LHCN-M2 (cell line): ENCODE results near the gene LRRK1. TPM values are rescaled to one million over a fixed set of nuclear protein-coding genes. Genes with fewer than 3 reads are reported as not detected.

Experiments
- DNase-seq: peaks from one replicate; pipeline ENCODE4 v3.0.0-alpha.2; 2012; ENCODE audit warnings: low read depth
- total RNA-seq: library from RNA; depleted of rRNA; stranded (reverse); fragments of >200 nt; gene quantifications from 2 replicates; pipeline ENCODE4 v1.2.3, GENCODE V29; 2014

LRRK1 gene
- total RNA-seq, 1 experiment from 2014 or later: 0.17 TPM

DNA sequence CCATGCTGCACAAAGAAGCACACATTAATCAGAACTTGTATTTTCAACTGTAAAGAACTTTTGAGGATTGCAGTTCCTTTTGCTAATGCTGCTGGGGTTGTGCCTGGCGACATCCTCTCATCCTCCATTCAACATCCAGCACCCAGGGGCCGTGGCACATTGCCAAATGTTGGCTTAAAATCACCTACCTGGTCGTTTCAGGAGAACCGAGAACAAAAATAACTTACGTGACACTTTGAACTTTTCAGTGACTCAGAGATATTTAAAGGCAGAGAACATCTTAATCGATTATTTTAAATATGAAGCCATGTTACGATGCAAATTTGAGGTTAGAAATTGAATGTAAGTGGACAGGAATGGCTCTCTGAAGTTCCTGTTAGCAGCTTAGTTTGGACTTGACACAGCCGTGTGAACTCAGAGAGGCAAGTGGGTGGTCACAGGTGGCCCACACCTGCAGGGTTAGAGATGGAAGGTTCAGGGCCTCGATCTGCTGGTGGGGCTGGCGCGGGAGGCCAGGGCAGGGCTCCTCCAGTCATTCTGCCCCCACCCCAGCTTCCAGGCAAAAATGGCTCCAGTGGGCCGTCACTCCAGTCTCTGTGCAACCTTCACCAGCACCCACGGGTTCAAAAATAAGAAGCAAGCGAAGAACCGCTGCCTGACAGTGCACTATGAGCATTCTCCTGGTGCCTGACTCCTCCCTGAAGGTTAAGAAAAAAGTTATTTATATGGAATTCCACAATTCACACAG, 12.2 kb downstream of the LRRK1 start:
- no peak for DNase-seq

GRCh38 chr15:100932676-100933348, 13.7 kb downstream of the LRRK1 start:
- no peak for DNase-seq

DNA sequence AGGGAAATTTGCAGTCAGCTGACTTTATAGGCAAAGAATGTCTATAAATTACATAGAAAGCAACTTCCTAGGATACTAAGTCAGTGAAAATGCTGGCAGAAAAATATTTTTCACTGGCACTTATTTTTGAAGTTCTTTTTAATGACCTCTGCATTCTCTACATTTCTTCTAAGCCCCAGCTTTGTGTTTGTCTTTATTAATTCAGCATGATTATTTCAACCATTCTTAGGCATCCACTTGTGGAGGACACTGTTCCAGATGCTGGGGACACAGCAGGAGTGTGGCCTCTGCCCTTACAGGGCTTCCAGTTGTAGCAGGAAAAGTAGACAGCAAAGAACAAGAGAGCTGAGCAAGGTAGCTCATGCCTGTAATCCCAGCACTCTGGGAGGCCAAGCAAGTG, 15.0 kb downstream of the LRRK1 start:
- no peak for DNase-seq

DNA sequence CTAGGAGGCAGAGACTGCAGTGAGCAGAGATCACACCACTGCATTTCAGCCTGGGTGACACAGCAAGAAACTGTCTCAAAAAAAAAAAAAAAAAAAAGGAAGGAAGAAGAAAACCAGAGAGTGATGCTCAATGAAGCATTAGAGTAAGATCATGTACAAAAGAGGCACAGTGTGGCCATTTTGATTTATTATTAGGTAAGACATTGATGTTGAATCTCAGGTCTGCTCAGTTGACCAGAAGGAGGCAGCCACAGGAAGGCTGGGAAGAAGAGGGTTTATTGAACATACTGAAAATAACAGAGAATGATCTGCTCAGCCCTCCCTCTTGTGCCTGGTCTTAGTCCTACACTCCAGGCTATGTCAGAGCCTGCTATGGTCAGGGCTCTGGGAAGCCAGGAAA, 15.6 kb downstream of the LRRK1 start:
- no peak for DNase-seq

DNA sequence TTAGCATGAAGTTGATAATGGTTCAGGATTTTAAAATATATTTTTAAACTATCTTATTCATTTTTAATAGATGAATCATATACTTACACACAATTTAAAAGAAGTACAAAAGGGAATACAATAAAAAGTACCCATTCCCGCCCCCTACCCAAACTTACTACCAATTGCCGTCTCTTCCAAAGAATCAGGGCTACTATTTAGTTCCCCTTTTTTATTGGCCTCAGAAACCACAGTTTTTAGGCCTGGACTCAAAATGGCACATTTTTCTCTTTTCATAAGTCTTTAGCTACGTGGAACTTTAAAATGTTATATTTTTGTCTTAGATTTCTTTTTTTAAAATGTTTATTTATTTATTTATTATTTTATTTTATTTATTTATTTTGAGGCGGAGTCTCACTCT, 18.0 kb downstream of the LRRK1 start:
- DNase-seq: no peak

DNA sequence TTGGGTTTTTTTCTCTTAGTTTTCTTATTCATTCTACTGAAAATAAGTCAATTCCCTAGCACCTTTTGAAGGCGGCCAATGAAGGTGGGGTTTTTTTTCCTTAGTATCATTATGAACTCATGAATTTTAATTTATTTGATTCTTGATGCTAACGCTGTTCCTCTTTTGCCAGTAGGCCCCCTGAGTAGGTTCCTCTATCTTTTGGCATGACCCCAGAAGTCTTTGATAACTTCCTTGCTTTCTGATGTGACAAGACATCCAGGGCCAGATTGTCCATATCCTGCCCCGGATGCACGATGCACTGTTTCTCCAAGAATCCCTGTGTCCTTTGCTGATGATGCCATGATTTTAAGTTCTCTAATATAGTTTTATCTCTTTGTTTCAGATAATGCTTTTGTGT, 20.6 kb downstream of the LRRK1 start:
- no peak for DNase-seq

GRCh38 chr15:100940767-100941379, 21.7 kb downstream of the LRRK1 start:
- DNase-seq: no peak

- DNase-seq: no peak
Observed at GRCh38 chr15:100941536-100941935, 22.4 kb downstream of the LRRK1 start.

- no peak for DNase-seq
Observed at GRCh38 chr15:100942656-100943425, 23.7 kb downstream of the LRRK1 start.

DNA sequence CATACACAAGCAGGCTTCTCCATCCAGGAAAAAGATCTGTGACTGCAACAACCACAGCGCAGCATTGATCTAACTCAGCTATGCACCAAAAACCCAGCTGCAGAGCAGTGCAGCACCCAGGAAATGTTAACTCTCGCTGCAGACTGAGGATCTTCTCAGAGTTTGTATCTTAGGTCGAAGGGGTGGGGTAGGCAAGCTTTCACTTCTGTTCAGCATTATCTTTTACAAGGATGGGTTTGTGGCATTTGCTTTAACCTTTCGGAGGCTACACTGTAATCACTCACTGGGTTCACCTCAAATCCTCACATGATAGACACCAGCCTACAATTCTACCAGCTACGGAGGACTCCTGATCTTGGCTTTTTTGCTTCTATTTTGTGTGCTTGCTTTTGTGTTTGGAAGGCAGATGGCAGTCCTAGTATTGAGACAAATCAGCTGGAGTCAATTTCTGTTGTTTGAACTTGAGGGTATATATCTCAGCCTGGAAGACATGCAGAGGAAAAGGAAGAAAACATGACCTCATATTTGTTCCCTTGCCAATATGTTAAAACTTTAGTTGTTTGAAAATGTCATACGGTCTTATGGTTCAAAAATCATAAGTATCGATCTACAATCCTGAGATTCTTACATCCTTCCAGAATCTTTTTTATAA, 25.2 kb downstream of the LRRK1 start:
- no peak for DNase-seq

GRCh38 chr15:100944986-100945385, 25.8 kb downstream of the LRRK1 start:
- no peak for DNase-seq

DNA sequence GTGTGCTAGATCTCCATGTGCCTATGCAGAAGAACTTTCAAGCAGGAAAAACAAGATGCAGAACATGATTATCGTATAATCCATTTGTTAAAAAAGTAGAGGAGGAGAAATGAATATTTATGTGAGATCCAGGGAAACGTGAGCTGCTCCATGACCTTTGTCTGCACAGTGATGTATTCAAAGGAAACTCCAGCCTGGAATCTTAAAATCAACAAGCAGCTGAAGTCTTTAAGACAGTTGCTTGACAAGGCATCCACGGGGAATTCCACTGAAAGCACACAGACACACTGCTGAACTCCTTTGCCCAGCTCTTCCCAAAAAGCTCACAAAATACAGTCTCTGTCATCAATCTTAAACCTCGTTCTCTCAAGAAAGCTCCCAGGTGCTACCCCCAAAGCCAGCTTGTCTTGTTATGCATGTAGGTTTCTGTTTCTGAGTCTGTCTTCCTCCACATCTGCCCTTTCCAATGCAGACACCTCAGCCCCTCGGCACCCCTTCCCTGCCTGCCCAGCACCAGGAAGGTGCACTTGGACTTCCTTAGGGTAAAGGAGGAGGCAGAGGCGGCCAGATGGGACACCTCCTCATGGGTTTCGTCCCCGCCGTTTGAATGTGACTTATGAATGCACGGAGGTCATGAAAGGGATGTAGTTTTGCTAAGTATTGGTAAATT, 28.7 kb downstream of the LRRK1 start:
- no peak for DNase-seq

DNA sequence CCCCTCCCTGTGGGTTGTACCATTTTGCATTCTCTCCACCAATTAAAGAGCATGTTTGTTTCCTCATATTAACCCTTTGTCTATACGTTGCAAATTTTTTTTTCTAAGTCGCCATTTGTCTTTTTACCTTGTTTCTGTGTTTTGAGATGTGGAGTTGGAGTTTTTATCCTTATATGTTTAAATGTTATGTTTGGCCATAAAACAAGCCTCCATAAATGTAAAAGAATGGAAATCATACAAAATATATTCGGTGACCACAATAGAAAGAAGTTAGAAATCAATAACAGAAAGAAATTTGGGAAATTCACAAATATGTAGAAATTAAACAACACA, 29.2 kb downstream of the LRRK1 start:
- no peak for DNase-seq

- no peak for DNase-seq
Observed at GRCh38 chr15:100949691-100950090, 30.5 kb downstream of the LRRK1 start.

DNA sequence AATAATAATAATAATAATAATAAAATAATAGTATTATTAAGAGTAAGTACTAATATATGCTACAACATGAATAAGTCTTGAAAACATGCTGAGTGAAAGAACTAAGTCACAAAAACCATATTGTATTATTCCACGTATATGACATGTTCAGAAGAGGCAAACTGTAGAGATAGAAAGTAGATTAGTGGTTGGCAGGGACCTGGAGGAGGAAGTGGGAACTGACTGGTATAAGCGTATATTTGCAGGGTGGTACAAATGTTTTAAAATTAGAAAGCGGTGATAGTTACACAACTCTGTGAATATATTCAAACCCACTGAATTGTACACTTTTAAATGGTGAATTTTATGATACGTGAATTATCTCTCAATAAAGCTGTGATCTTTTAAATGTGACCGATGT, 32.8 kb downstream of the LRRK1 start:
- no peak for DNase-seq

DNA sequence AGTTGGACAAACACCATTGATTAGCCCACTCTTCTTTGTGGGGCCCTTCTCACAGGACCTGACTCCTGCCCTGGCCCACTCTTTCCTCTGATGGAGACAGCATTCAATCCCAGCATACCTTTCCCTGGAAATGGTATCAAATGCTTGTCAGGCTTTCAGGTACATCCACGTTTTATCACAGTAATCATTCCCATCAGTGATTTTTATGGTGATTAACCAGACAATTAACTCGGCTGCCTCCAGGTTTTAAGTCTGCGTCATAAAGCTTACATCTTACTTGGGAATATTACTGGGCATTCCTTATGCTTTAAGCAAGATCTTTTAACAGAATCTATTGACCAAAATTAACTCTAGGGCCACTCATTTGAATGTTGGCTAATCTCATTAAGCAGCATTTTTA, 33.4 kb downstream of the LRRK1 start:
- no peak for DNase-seq

DNA sequence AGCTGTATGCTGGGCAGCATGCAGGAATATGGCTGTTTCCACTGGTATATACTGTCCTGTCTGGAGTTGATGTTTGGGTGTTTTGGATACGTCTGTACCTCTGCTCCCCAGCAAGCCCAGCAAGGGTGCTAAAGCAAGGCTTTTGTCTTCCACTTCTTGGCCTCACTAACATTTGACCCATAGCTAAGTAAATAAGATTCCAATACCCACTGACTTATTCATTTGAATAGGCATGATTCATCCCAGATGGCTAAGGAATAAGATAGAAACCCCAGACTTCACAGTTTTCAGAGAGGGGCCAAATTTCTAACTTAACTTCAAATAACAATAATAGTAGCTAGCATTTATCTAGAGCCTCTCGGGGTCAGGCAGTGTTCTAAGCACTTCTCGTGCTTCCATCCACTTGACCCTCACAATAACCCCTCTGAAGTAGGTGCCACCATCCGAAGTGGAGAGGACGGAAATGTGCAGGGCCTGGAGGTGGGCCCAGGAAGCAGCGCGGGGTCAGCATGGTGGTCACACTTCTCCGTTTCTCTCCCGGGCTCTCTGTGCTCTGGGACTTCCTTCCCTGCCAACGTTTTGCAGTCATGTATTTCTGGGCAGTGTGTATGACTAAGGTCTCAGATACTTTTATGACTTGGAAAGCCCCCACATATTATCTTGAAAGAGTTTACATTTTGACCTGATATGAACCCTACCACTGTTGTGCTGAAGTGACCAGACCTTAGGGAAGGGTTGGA, 39.3 kb downstream of the LRRK1 start:
- DNase-seq: no peak

DNA sequence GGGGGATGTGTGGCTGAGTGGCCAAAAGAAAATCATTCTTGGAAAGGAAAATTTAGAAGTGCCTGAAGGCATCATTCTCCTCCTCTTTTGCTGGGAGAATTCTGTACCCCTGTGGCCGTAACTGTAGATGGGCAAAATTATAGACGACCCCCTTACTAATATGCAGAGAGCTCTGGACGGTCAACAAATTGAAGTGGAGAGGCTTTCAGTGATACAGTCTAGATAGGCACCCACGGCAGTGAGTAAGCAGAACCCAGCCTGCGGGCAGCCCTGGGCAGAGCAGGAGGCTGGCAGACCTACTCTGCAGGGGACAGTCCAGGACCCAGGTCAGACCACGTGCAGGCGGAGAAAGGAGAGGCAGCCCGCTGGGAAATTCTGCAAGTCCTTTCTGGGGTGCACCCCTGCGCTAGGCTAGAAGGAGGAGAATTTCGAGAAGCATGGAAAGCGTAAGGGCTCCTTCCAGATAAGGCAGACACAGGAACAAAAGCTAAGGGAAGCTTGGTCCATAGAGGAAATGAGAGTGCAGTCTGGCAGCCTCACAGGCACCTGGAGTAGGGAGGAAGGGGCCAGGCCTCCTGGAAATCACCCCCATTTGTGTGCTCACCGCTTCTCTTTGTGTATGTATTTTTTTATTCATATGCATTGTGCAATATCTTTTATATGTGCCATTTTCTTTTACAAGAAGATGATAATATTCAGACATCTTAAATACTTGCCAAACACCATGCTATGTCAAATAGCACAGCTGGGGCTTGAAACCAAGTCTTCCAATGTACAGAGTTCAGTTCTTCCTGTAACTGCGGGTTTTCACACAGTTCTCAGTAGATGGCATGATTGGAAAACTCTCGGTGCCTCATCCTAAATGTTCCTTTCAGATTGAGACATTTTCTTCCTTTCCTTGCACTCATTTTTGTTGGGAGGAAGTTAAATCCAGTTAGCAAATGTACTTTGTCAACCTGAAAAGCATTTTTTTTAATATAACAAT, 40.2 kb downstream of the LRRK1 start:
- no peak for DNase-seq

GRCh38 chr15:100966997-100967396, 47.8 kb downstream of the LRRK1 start:
- DNase-seq: no peak
